ENCODE measurements around the gene DUOXA1.

The DUOXA1 gene

GRCh38 chr15:45162771-45163507 is 33.3 kb upstream of the DUOXA1 start:
- Mint-ChIP-seq H3K9me3 (no peaks in the 10 kb centered on the region), H3K36me3 (ENCODE audit: low read depth) (no peaks in the 10 kb centered on the region), H3K4me1 (ENCODE audit: low read depth) (peaks cover 11% of the 10 kb centered on the region), H3K27me3 (no peaks in the 10 kb centered on the region), H3K27ac (no peak overlapping the region), H3K4me3 (no peak overlapping the region)

GRCh38 chr15:45161666-45162065 is 32.0 kb upstream of the DUOXA1 start:
- Mint-ChIP-seq H3K9me3 (no peaks in the 10 kb centered on the region), H3K36me3 (ENCODE audit: low read depth) (no peaks in the 10 kb centered on the region), H3K4me3 (no peak overlapping the region), H3K27me3 (no peaks in the 10 kb centered on the region), H3K27ac (no peak overlapping the region), H3K4me1 (ENCODE audit: low read depth) (peaks cover 11% of the 10 kb centered on the region)

GRCh38 chr15:45157974-45158373 is 28.3 kb upstream of the DUOXA1 start:
- no peaks in the 10 kb centered on the region for H3K9me3 Mint-ChIP-seq
- H3K4me1 Mint-ChIP-seq (ENCODE audit: low read depth) = no peaks in the 10 kb centered on the region
- H3K4me3 Mint-ChIP-seq = no peak overlapping the region
- no peak overlapping the region for H3K27ac Mint-ChIP-seq
- no peaks in the 10 kb centered on the region for H3K36me3 Mint-ChIP-seq (ENCODE audit: low read depth)
- no peaks in the 10 kb centered on the region for H3K27me3 Mint-ChIP-seq

GRCh38 chr15:45156744-45157455 is 27.2 kb upstream of the DUOXA1 start:
- no peak overlapping the region for H3K4me3 Mint-ChIP-seq
- peak overlapping the region; percentile 23 for H3K27ac Mint-ChIP-seq
- no peaks in the 10 kb centered on the region for H3K9me3 Mint-ChIP-seq
- H3K27me3 Mint-ChIP-seq = no peaks in the 10 kb centered on the region
- H3K36me3 Mint-ChIP-seq (ENCODE audit: low read depth) = peaks cover 7% of the 10 kb centered on the region
- no peaks in the 10 kb centered on the region for H3K4me1 Mint-ChIP-seq (ENCODE audit: low read depth)

- Mint-ChIP-seq H3K4me3 (no peak overlapping the region), H3K9me3 (no peaks in the 10 kb centered on the region), H3K27me3 (no peaks in the 10 kb centered on the region), H3K36me3 (ENCODE audit: low read depth) (peaks cover 12% of the 10 kb centered on the region), H3K27ac (no peak overlapping the region), H3K4me1 (ENCODE audit: low read depth) (no peaks in the 10 kb centered on the region)
These were observed 26.1 kb upstream of the DUOXA1 start for GRCh38 chr15:45155739-45156138.

- Mint-ChIP-seq H3K27ac (no peak overlapping the region), H3K36me3 (ENCODE audit: low read depth) (peaks cover 12% of the 10 kb centered on the region), H3K4me3 (no peak overlapping the region), H3K27me3 (no peaks in the 10 kb centered on the region), H3K4me1 (ENCODE audit: low read depth) (no peaks in the 10 kb centered on the region), H3K9me3 (no peaks in the 10 kb centered on the region)
These were observed 22.5 kb upstream of the DUOXA1 start for GRCh38 chr15:45151998-45152828.

GRCh38 chr15:45150997-45151396 is 21.3 kb upstream of the DUOXA1 start:
- H3K27ac Mint-ChIP-seq = no peak overlapping the region
- no peak overlapping the region for H3K4me3 Mint-ChIP-seq
- H3K36me3 Mint-ChIP-seq (ENCODE audit: low read depth) = peaks cover 12% of the 10 kb centered on the region
- H3K4me1 Mint-ChIP-seq (ENCODE audit: low read depth) = no peaks in the 10 kb centered on the region
- H3K27me3 Mint-ChIP-seq = no peaks in the 10 kb centered on the region
- no peaks in the 10 kb centered on the region for H3K9me3 Mint-ChIP-seq

- H3K9me3 Mint-ChIP-seq = no peaks in the 10 kb centered on the region
- H3K36me3 Mint-ChIP-seq (ENCODE audit: low read depth) = peaks cover 12% of the 10 kb centered on the region
- no peaks in the 10 kb centered on the region for H3K27me3 Mint-ChIP-seq
- no peaks in the 10 kb centered on the region for H3K4me1 Mint-ChIP-seq (ENCODE audit: low read depth)
- H3K27ac Mint-ChIP-seq = no peak overlapping the region
- H3K4me3 Mint-ChIP-seq = no peak overlapping the region
These were observed 20.8 kb upstream of the DUOXA1 start for GRCh38 chr15:45150481-45150880.

GRCh38 chr15:45149060-45149459 is 19.4 kb upstream of the DUOXA1 start:
- H3K36me3 Mint-ChIP-seq (ENCODE audit: low read depth) = peaks cover 12% of the 10 kb centered on the region
- H3K4me3 Mint-ChIP-seq = no peak overlapping the region
- H3K27ac Mint-ChIP-seq = no peak overlapping the region

GRCh38 chr15:45148076-45149059 is 18.7 kb upstream of the DUOXA1 start:
- Mint-ChIP-seq H3K4me1 (ENCODE audit: low read depth) (no peaks in the 10 kb centered on the region), H3K27me3 (no peaks in the 10 kb centered on the region), H3K4me3 (no peak overlapping the region), H3K36me3 (ENCODE audit: low read depth) (peaks cover 12% of the 10 kb centered on the region), H3K9me3 (no peaks in the 10 kb centered on the region), H3K27ac (no peak overlapping the region)

More at GRCh38 chr15:45149060-45149459, 19.4 kb upstream of the DUOXA1 start:
- H3K4me1 Mint-ChIP-seq (ENCODE audit: low read depth) = no peaks in the 10 kb centered on the region
- no peaks in the 10 kb centered on the region for H3K9me3 Mint-ChIP-seq
- H3K27me3 Mint-ChIP-seq = no peaks in the 10 kb centered on the region

GRCh38 chr15:45147606-45148005 is 17.9 kb upstream of the DUOXA1 start:
- Mint-ChIP-seq H3K9me3 (no peaks in the 10 kb centered on the region), H3K4me3 (no peak overlapping the region), H3K36me3 (ENCODE audit: low read depth) (peaks cover 12% of the 10 kb centered on the region), H3K27me3 (no peaks in the 10 kb centered on the region), H3K27ac (no peak overlapping the region), H3K4me1 (ENCODE audit: low read depth) (no peaks in the 10 kb centered on the region)

- H3K36me3 Mint-ChIP-seq (ENCODE audit: low read depth) = peaks cover 3% of the 10 kb centered on the region
- H3K4me3 Mint-ChIP-seq = no peak overlapping the region
- no peak overlapping the region for H3K27ac Mint-ChIP-seq
- H3K27me3 Mint-ChIP-seq = no peaks in the 10 kb centered on the region
- H3K4me1 Mint-ChIP-seq (ENCODE audit: low read depth) = no peaks in the 10 kb centered on the region
- no peaks in the 10 kb centered on the region for H3K9me3 Mint-ChIP-seq
These were observed 16.7 kb upstream of the DUOXA1 start for GRCh38 chr15:45146405-45146804.

GRCh38 chr15:45144775-45145174 is 15.1 kb upstream of the DUOXA1 start:
- no peaks in the 10 kb centered on the region for H3K36me3 Mint-ChIP-seq (ENCODE audit: low read depth)
- H3K4me3 Mint-ChIP-seq = no peak overlapping the region
- no peaks in the 10 kb centered on the region for H3K9me3 Mint-ChIP-seq
- no peaks in the 10 kb centered on the region for H3K4me1 Mint-ChIP-seq (ENCODE audit: low read depth)
- H3K27me3 Mint-ChIP-seq = no peaks in the 10 kb centered on the region
- H3K27ac Mint-ChIP-seq = no peak overlapping the region

- no peak overlapping the region for H3K27ac Mint-ChIP-seq
- H3K4me1 Mint-ChIP-seq (ENCODE audit: low read depth) = no peaks in the 10 kb centered on the region
- no peak overlapping the region for H3K4me3 Mint-ChIP-seq
- no peaks in the 10 kb centered on the region for H3K27me3 Mint-ChIP-seq
- no peaks in the 10 kb centered on the region for H3K36me3 Mint-ChIP-seq (ENCODE audit: low read depth)
- H3K9me3 Mint-ChIP-seq = no peaks in the 10 kb centered on the region
These were observed 14.3 kb upstream of the DUOXA1 start for GRCh38 chr15:45143946-45144345.

All from stimulated activated naive CD8-positive, alpha-beta T cell treated with anti-CD3 and anti-CD28 coated beads, Interleukin-15, Interleukin-2, amounts not matched to agents 100 ng/mL and 50 ng/mL, for 24 hours (primary cell).